HepG2 (cell line): ENCODE data around the gene SIGLEC1.

ENCODE experiments used
- EEA1 ChIP-seq: sonication (generic); formaldehyde crosslinking; IDR thresholded peaks from 2 replicates; pipeline ENCODE4 v1.5.1; 2020; ENCODE audit warnings: mild to moderate bottlenecking, missing genetic modification reagents, borderline replicate concordance
- ETV5 ChIP-seq: IDR thresholded peaks from 2 replicates; pipeline ENCODE4 v1.6.1; 2018; ENCODE audit warnings: missing biosample characterization, missing genetic modification reagents, inconsistent platforms, borderline replicate concordance
- HCFC1 ChIP-seq: fragments of 150-350 bp; IDR thresholded peaks from 2 replicates; pipeline ENCODE4 v1.6.1; 2014; ENCODE audit warnings: low read depth, low read length
- KDM1A ChIP-seq: IDR thresholded peaks from 2 replicates; pipeline ENCODE4 v1.6.1; 2016; ENCODE audit warnings: missing compliant biosample characterization
- RAD21 ChIP-seq: fragments of 450-650 bp; formaldehyde crosslinking; IDR thresholded peaks from 2 replicates; pipeline ENCODE4 v1.5.0; 2020; ENCODE audit warnings: mild to moderate bottlenecking
- RAD51 ChIP-seq: fragments of 450-650 bp; IDR thresholded peaks from 2 replicates; pipeline ENCODE4 v1.6.1; 2016; ENCODE audit warnings: borderline replicate concordance
- TBP ChIP-seq: sonication (generic); formaldehyde crosslinking; IDR thresholded peaks from 2 replicates; pipeline ENCODE4 v1.5.0; 2020; ENCODE audit warnings: missing genetic modification reagents
- ZBTB26 ChIP-seq: IDR thresholded peaks from 2 replicates; pipeline ENCODE4 v1.6.1; 2016; ENCODE audit warnings: missing compliant biosample characterization, missing genetic modification reagents, borderline replicate concordance
- TF ChIP-seq, protein P1 (sequence below): sonication (generic); formaldehyde crosslinking; IDR thresholded peaks from 2 replicates; pipeline ENCODE4 v1.4.0; 2020; ENCODE audit warnings: mild to moderate bottlenecking, missing genetic modification reagents

DNA sequence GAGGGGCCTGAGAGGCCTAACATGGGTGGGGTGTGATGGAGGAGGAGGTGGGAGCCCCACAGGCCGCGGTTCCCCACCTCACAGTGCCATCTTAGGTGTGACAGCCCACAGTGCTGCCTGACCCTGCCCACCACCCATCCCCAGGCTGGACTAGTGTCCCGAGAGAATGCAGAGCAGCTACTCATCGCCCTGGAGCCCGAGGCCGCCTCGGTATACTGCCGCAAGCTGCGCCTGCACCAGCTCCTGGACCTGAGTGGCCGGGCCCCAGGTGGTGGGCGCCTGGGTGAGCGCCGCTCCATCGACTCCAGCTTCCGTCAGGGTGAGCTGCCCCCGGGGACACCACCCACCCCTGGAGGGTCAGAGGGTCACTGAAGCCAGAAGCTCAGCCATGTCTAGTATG is 35.7 kb upstream of the SIGLEC1 start:
- TF ChIP-seq ETV5 (CRISPR knock-in tag) = no peak
- TF ChIP-seq RAD51 = no peak
- TF ChIP-seq TBP (CRISPR knock-in tag) = no peak
- TF ChIP-seq EEA1 (CRISPR knock-in tag) = no peak
- no peak for TF ChIP-seq RAD21 (CRISPR knock-in tag)
- no peak for TF ChIP-seq ZBTB26
- TF ChIP-seq, protein P1, sequence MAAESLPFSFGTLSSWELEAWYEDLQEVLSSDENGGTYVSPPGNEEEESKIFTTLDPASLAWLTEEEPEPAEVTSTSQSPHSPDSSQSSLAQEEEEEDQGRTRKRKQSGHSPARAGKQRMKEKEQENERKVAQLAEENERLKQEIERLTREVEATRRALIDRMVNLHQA = no peak
- no peak for TF ChIP-seq HCFC1
- TF ChIP-seq KDM1A (CRISPR knock-in tag) = no peak
